GM19468 (cell line): ENCODE results near the gene LRATD1.
"Not testable (repeated sequence)": the region's sequence is repeated elsewhere in the genome, so short reads cannot be mapped to it uniquely, and the experiment has no call there.

Experiments
- ATAC-seq: cut with Tn5 transposase; IDR thresholded peaks from one replicate; pipeline ENCODE4 v1.9.1; 2021; ENCODE audit warnings: mild to moderate bottlenecking, moderate library complexity, moderate number of reproducible peaks; ENCODE audit not compliant: unreplicated experiment; ENCODE audit errors: extremely low read depth

The LRATD1 gene, protein sequence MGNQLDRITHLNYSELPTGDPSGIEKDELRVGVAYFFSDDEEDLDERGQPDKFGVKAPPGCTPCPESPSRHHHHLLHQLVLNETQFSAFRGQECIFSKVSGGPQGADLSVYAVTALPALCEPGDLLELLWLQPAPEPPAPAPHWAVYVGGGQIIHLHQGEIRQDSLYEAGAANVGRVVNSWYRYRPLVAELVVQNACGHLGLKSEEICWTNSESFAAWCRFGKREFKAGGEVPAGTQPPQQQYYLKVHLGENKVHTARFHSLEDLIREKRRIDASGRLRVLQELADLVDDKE

DNA sequence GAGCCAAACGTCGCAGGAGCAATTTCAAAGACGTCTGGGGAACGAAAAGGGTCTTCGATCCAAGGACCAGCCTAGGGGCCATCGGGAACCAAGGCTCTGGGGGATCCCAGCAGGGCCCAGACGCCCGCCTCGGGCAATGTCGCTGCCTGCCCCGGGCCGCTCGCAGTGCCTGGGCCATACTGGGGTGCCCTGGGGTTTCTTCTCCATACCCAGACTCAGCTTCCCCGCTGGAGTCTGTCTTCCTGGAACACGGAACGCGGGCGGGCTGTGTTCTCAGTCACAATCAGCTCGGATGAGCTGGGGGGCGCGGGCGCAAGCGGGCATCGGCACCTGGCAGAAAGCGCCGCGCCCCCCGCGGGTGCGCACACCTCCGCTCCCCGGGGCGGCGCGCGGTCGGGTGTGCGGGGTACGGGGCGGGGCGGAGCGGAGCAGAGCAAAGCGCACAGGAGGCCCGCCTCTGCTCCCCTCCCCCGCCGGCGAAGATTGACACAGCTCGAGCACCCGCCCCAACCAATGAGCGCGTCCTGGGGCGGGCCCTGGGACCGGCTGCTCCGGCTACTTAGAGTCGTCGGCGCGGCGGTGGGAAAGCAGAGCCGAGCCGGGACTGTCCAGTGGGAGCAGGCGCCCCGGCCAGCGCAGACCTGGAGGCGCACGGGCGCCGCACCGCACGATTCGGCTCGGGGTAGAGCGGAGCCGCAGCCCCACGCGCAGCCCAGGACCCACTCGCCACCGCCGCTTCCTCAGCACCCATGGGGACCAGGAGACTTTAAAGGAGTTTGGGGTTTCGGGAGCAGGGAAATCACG, at the start of gene LRATD1:
Gene LRATD1, plus strand, starts transcription at position 585 of the 804 bp plus-strand sequence. CDS start 1,263 bp downstream, outside the sequence.
- no peak for ATAC-seq

GRCh38 chr2:14583059-14583458, 49.5 kb upstream of the LRATD1 start:
- no peak for ATAC-seq

DNA sequence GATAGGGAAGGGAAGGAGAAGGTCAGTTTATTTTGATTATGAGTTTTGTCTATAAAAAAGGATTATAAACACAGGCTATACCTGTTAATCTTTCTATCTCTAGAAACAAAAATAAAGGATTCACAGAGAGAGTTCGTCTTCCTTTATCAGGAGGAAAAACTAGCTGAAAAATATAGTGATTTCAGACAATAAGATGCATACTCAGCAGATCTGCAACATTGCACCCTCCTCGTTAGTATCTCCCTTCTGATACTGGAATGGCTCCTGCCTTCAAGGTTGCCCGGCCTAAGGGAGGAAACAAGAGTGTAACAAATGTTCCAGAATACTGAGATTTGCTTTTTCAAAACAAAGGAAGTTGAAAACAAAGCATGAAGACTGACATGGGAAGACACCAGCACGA, 48.7 kb upstream of the LRATD1 start:
- no peak for ATAC-seq

- no peak for ATAC-seq
Observed at GRCh38 chr2:14587119-14587518, 45.4 kb upstream of the LRATD1 start.

- ATAC-seq: no peak
Observed at GRCh38 chr2:14601156-14601770, 31.3 kb upstream of the LRATD1 start.

DNA sequence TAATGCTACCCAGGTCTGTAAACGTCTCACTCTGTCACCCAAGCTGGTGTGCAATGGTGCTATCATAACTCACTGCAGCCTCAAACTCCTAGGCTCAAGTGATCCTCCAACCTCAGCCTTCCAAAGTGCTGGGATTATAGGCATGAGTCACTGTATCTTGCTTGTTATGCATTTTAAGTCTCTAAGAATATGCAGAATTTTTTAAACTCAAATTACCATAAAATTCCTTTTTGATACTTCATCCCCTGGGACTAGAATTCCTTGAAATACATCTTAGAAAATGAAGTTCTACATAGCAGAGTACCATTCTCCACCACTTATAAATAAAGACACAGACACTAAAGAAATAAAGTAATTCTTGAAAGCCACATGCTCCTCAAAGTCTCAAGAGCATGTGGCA, 30.2 kb upstream of the LRATD1 start:
- no peak for ATAC-seq

DNA sequence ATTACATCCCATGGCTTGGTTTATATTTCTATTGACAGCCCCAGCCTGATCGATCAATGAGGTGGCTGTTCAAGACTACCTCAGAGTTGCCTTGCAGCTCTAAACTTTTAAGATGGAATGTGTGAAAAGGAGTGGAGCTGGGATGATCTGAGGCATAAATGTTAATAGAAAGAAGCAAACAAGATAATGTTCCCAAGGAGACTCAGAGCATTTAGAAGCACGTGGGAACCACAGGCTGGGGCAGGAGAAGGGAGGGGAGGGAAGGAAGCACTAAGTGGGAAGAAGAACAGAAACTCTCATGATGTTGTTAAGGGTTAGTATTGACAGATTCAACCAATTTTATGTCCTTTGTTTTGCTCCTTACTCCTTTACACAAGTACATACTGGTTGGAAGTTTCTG, 28.8 kb upstream of the LRATD1 start:
- ATAC-seq: no peak

DNA sequence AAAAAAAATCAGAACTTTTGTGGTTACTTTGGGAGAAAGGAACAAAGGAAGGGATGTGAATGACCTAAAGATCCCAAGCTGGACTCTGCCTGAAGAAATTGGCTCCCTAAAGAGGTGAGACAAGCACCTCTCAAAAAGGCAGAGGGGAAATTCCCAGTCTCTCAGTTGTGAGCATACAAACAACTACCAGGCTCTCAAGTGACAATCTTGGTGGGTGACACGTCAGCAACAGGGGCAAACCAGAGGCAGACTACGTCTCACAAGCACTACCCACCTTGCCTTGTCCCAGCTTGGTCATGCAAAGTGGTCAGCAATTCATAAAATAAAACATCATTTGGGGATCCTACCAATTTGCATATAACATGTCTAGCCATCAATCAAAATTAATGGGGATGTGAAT, 24.3 kb upstream of the LRATD1 start:
- ATAC-seq: no peak

DNA sequence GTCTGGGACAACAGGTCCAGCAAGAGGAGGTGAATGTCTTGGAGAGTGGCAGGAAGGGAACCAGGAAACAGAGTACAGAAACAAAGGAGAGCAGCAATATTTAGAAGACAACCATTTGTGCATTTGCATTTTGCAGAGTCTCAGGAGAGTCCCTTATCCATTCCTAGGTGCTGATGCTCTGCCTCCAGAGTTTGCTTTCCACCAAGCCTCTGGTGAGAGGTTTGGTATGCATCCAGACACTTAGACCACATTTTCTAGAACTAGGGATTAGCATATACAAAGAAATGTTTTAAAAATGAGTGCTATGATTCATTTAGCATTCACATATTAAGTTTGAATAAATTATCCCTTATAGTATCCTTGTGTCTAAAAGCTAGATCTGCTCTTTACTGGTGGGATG, 18.5 kb upstream of the LRATD1 start:
- no peak for ATAC-seq

DNA sequence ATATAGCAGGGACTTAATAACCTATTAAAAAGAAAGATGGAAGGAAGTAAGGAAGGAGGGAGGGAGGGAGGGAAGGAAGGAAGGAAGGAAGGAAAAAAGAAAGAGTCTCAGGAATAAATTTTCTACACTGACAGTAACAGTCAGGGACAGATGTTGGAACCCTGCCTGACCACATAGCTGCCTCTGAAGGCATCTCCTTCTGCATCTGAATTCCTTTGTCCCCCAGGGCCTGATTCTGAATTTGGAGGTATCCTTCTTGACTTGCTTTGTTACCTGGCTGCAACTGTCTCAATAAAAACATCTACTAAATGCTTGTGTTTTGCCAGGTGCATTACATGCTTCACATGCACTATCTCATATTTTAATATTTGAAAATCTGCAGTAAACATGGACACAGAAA, 17.4 kb upstream of the LRATD1 start:
- ATAC-seq: no peak

- no peak for ATAC-seq
Observed at GRCh38 chr2:14615760-14616159, 16.8 kb upstream of the LRATD1 start.

GRCh38 chr2:14616342-14616741, 16.2 kb upstream of the LRATD1 start:
- ATAC-seq: no peak

- no peak for ATAC-seq
Observed at GRCh38 chr2:14616950-14617349, 15.6 kb upstream of the LRATD1 start.

DNA sequence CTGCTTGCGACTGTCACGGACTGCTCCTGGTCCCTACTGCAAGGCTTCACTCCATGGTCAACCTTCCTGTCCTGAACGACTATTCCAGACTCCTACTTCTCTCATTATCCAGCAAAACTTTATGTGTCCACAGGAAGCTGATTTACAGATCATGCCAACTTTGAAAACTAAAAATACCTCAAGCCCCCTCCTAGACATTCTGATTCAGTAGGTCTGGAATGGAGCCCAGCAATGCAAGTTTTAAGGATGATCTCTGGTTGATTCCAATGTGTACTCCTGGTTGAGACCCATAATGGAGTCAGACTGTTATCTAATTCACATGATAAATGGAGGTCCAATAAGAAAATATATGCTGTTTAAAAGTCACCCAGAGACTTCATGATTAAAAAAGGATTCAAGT, 13.1 kb upstream of the LRATD1 start:
- ATAC-seq: no peak

GRCh38 chr2:14621114-14621513, 11.4 kb upstream of the LRATD1 start:
- no peak for ATAC-seq

GRCh38 chr2:14621906-14622549, 10.5 kb upstream of the LRATD1 start:
- no peak for ATAC-seq

- ATAC-seq: not testable (repeated sequence)
Observed at GRCh38 chr2:14622550-14622939, 10.0 kb upstream of the LRATD1 start.

GRCh38 chr2:14623237-14623636, 9.3 kb upstream of the LRATD1 start:
- no peak for ATAC-seq

GRCh38 chr2:14626873-14627272, 5.6 kb upstream of the LRATD1 start:
- ATAC-seq: no peak

DNA sequence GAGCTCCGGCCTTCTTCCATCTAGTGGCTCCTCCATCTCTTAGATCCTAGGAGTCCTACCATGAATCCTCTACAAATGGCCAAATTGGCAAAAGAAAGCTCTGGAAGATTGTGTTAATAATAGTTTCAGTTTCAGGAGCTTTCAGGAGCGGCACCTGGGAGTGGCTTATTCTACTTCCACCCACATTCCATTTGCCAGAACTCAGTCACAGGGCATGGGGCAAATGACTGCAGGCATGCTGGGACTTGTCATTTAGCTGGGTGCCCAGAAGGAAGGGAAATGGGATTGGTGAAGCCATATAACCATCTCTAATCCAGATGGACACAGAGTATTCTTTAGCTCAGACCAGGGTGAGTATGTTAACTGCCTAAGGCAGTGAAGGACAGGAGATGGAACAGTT, 3.6 kb upstream of the LRATD1 start:
- no peak for ATAC-seq
